Activated CD8-positive, alpha-beta T cell treated with anti-CD3 and anti-CD28 coated beads for 36 hours (primary cell): Measurements from ENCODE around the gene AMT. TPM values are rescaled to one million over a fixed set of nuclear protein-coding genes. Genes with fewer than 3 reads are reported as not detected.

Experiments
- ATAC-seq: fragments of 200-7000 bp; cut with Tn5 transposase; one replicate; pipeline ENCODE4 v1.10.0; 2021; ENCODE audit warnings: mild to moderate bottlenecking, moderate library complexity
- CTCF ChIA-PET: fragments of 350-600 bp; sonication (Branson Sonifier 250); formaldehyde crosslinking; loops from one replicate; lab custom pipeline; 2021; ENCODE audit warnings: antibody characterized with exemption; lab: Charles Lee
- POLR2A ChIA-PET: fragments of 350-600 bp; sonication (Branson Sonifier 250); formaldehyde crosslinking; loops from one replicate; lab custom pipeline; 2021; ENCODE audit warnings: antibody characterized with exemption; lab: Charles Lee
- DNase-seq: peaks from one replicate; pipeline ENCODE4 v3.0.0-alpha.2; 2020
- H3K27ac Mint-ChIP-seq: one replicate; pipeline ENCODE4 v1.8.0; 2021; ENCODE audit warnings: mild to moderate bottlenecking, mixed read lengths
- H3K27me3 Mint-ChIP-seq: one replicate; pipeline ENCODE4 v1.8.0; 2021; ENCODE audit warnings: mixed read lengths
- H3K36me3 Mint-ChIP-seq: one replicate; pipeline ENCODE4 v1.8.0; 2021; ENCODE audit warnings: low read depth, mixed read lengths
- H3K4me1 Mint-ChIP-seq: one replicate; pipeline ENCODE4 v1.8.0; 2021; ENCODE audit warnings: low read depth, mixed read lengths
- H3K4me3 Mint-ChIP-seq: one replicate; pipeline ENCODE4 v1.8.0; 2021; ENCODE audit warnings: mild to moderate bottlenecking, moderate library complexity, mixed read lengths
- H3K9me3 Mint-ChIP-seq: one replicate; pipeline ENCODE4 v1.8.0; 2021; ENCODE audit warnings: mixed read lengths
- intact Hi-C: fragments of 100-400 bp; cut with micrococcal nuclease; formaldehyde crosslinking; loops from one replicate; pipeline ENCODE4 v1.10.0; 2022
- total RNA-seq, 2 experiments: library from RNA; stranded (reverse); gene quantifications; one replicate each; pipeline ENCODE4 v1.2.3, GENCODE V29; 2021
- TF ChIP-seq, protein P1 (sequence below): fragments of 200-600 bp; IDR thresholded peaks from one replicate; pipeline ENCODE4 v1.8.0; 2022; ENCODE audit warnings: antibody characterized with exemption, mild to moderate bottlenecking

AMT gene
- total RNA-seq, 2 experiments from 2014 or later: 2.5 to 4.4 TPM

DNA sequence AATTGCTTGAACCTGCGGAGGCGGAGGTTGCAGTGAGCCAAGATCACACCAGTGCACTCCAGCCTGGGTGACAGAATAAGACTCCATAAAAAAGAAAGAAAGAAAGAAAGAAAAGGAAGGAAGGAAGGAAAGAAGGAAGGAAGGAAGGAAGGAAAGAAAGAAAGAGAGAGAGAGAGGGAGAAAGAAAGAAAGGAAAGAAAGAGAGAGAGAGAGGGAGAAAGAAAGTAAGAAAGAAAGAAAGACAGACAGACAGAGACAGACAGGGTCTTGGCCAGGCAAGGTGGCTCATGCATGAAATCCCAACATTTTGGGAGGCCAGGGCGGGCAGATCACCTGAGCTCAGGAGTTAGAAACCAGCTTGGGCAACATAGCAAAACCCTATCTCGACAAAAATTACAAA, 31.3 kb upstream of the AMT start:
- Mint-ChIP-seq H3K4me3 (no peak overlapping the region), H3K4me1 (peaks cover 5% of the 10 kb centered on the region), H3K27me3 (no peaks in the 10 kb centered on the region), H3K36me3 (no peaks in the 10 kb centered on the region), H3K27ac (no peak overlapping the region), H3K9me3 (no peaks in the 10 kb centered on the region)
- intact Hi-C loops: no loop called here
- ChIA-PET CTCF (interaction anchor here (1.4 to 1.8 kb wide), 2 partner anchors 38 to 114 kb away, joined by 6 to 8 read pairs; partner anchors contain the start of gene USP4), POLR2A (interaction anchor here (0.8 kb wide), 1 partner anchor 48 kb away, joined by 3 read pairs; no protein-coding TSS in a partner anchor)
- DNase-seq (no peak), ATAC-seq (no peak)
- TF ChIP-seq, protein P1, sequence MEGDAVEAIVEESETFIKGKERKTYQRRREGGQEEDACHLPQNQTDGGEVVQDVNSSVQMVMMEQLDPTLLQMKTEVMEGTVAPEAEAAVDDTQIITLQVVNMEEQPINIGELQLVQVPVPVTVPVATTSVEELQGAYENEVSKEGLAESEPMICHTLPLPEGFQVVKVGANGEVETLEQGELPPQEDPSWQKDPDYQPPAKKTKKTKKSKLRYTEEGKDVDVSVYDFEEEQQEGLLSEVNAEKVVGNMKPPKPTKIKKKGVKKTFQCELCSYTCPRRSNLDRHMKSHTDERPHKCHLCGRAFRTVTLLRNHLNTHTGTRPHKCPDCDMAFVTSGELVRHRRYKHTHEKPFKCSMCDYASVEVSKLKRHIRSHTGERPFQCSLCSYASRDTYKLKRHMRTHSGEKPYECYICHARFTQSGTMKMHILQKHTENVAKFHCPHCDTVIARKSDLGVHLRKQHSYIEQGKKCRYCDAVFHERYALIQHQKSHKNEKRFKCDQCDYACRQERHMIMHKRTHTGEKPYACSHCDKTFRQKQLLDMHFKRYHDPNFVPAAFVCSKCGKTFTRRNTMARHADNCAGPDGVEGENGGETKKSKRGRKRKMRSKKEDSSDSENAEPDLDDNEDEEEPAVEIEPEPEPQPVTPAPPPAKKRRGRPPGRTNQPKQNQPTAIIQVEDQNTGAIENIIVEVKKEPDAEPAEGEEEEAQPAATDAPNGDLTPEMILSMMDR: no peak

DNA sequence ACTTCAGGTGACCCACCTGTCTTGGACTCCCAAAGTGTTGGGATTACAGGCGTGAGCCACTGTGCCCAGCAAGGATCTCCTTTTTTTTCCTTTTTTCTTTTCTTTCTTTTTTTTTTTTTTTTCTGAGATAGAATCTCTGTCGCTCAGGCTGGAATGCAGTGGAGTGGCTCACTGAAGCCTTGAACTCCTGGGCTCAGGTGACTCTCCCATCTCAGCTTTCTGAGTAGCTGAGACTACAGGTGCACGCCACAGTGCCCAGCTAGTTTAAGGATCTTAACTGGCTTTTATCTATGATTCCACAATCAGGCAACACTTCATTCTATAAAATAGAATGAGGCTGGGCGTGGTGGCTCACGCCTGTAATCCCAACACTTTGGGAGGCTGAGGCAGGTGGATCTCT, 23.1 kb upstream of the AMT start:
- Mint-ChIP-seq H3K27ac (no peak overlapping the region), H3K9me3 (no peaks in the 10 kb centered on the region), H3K27me3 (no peaks in the 10 kb centered on the region), H3K36me3 (no peaks in the 10 kb centered on the region), H3K4me1 (peaks cover 11% of the 10 kb centered on the region), H3K4me3 (no peak overlapping the region)
- CTCF ChIA-PET: interaction anchor here (0.8 to 3.6 kb wide), 7 partner anchors 17 to 358 kb away, joined by 3 to 23 read pairs (median 3); partner anchors contain the start of genes NICN1 and USP4
- intact Hi-C loops: loop anchor here (2.0 kb wide), 1 partner anchor 151 kb away; no protein-coding TSS in a partner anchor
- ATAC-seq (no peak), DNase-seq (no peak)
- TF ChIP-seq, protein P1: no peak
- POLR2A ChIA-PET: interaction anchor here (1.1 to 1.6 kb wide), 2 partner anchors 30 to 106 kb away, joined by 3 to 5 read pairs; partner anchors contain the start of gene USP4

DNA sequence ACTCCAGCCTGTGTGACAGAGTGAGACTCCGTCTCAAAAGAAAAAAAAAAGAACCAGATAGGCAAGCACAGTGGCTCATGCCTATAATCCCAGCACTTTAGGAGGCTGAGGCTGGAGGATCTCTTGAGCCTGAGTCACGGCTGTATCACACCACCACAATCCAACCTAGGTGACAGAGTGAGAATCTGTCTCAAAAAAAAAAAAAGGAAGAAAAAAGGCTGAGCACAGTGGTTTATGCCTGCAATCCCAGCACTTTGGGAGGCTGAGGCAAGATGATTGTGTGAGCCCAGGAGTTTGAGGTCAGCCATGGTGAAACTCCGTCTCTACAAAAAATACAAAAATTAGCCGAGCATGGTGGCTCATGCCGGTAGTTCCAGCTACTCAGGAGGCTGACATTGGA, 12.5 kb upstream of the AMT start:
- Mint-ChIP-seq H3K4me3 (no peak overlapping the region), H3K4me1 (peaks cover under 1% of the 10 kb centered on the region), H3K36me3 (no peaks in the 10 kb centered on the region), H3K9me3 (no peaks in the 10 kb centered on the region), H3K27me3 (no peaks in the 10 kb centered on the region), H3K27ac (no peak overlapping the region)
- TF ChIP-seq, protein P1: no peak
- CTCF ChIA-PET: no interaction called here
- ATAC-seq: no peak
- POLR2A ChIA-PET: no interaction called here
- no peak for DNase-seq
- intact Hi-C loops: no loop called here

DNA sequence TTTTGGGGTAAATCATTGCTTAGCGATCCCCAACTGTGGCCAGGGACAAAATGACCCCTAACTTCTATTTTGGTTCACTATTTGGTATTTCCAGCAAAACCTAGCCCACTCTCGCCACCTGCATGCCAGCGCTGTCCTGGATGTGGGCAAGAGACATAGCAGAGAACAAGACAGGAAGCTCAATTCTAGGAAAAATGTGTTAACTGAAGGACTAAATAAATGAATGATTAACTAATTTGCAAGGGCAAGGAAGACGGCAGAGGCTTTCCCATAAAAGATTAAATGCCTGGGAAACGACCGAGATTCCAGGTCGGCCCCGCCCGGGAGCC, 6.4 kb upstream of the AMT start:
- Mint-ChIP-seq H3K4me3 (peak overlapping the region; percentile 84), H3K27me3 (no peaks in the 10 kb centered on the region), H3K27ac (peak overlapping the region; percentile 94), H3K36me3 (peaks cover 2% of the 10 kb centered on the region), H3K4me1 (peaks cover 18% of the 10 kb centered on the region), H3K9me3 (no peaks in the 10 kb centered on the region)
- POLR2A ChIA-PET: interaction anchor here (0.7 to 3.8 kb wide), 11 partner anchors 10 to 335 kb away, joined by 3 to 11 read pairs (median 4); partner anchors contain the start of genes DAG1, RHOA and USP4
- CTCF ChIA-PET: interaction anchor here (0.7 to 1.4 kb wide), 7 partner anchors 12 to 20 kb away, joined by 3 to 8 read pairs (median 3); partner anchors contain the start of genes RHOA and TCTA
- ATAC-seq (peak; percentile 2), DNase-seq (peak; percentile 28)
- TF ChIP-seq, protein P1: no peak
- intact Hi-C loops: no loop called here

DNA sequence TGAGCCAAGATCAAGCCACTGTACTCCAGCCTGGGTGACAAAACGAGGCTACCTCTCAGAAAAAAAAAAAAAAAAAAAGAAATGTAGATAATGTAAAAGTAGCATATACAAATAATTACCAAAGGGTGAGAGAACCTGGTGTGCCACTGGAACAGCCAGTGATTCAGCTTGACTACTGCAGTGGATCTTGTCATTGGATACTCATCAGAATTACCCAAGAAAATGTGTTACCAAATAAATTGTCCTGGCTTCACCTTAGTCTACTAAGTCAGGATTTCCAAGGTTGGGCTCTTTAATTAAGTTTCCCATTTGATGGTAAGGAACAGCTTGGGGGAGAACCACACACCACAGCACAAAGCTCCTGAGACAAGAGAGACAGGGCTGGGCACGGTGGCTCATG, 5.3 kb upstream of the AMT start:
- TF ChIP-seq, protein P1: no peak
- POLR2A ChIA-PET: interaction anchor here (1.1 to 1.8 kb wide), 4 partner anchors 9 to 15 kb away, joined by 3 to 7 read pairs (median 4); no protein-coding TSS in a partner anchor
- H3K27me3 Mint-ChIP-seq: no peaks in the 10 kb centered on the region
- peaks cover 18% of the 10 kb centered on the region for H3K4me1 Mint-ChIP-seq
- H3K36me3 Mint-ChIP-seq: peaks cover 2% of the 10 kb centered on the region
- intact Hi-C loops: no loop called here
- H3K9me3 Mint-ChIP-seq: no peaks in the 10 kb centered on the region
- DNase-seq (no peak), ATAC-seq (no peak)
- H3K27ac Mint-ChIP-seq: no peak overlapping the region
- H3K4me3 Mint-ChIP-seq: peak overlapping the region; percentile 84
- CTCF ChIA-PET: interaction anchor here (0.7 to 0.9 kb wide), 2 partner anchors 22 to 41 kb away, joined by 3 read pairs; no protein-coding TSS in a partner anchor
